ENCODE data around the gene NEO1.
"Not testable (repeated sequence)": the region's sequence is repeated elsewhere in the genome, so short reads cannot be mapped to it uniquely, and the experiment has no call there.

Gene NEO1

GRCh38 chr15:73293773-73294172 is 241.5 kb downstream of the NEO1 start:
- no peak for TF ChIP-seq CTCF (IDR thresholded peaks at IDR 0.05; ENCODE audit: control extremely low read depth, extremely low read depth, low read depth, missing control alignments)
- CTCF ChIA-PET: no interaction called here
- DNase-seq (ENCODE audit: extremely low spot score): no peak
- POLR2A ChIA-PET: no interaction called here

GRCh38 chr15:73295630-73296286 is 243.5 kb downstream of the NEO1 start:
- ChIA-PET CTCF (interaction anchor here (1.0 to 1.6 kb wide), 2 partner anchors 9 to 28 kb away, joined by 3 read pairs; no protein-coding TSS in a partner anchor), POLR2A (no interaction called here)
- DNase-seq (ENCODE audit: extremely low spot score): no peak
- no peak for TF ChIP-seq CTCF (IDR thresholded peaks at IDR 0.05; ENCODE audit: control extremely low read depth, extremely low read depth, low read depth, missing control alignments)

DNA sequence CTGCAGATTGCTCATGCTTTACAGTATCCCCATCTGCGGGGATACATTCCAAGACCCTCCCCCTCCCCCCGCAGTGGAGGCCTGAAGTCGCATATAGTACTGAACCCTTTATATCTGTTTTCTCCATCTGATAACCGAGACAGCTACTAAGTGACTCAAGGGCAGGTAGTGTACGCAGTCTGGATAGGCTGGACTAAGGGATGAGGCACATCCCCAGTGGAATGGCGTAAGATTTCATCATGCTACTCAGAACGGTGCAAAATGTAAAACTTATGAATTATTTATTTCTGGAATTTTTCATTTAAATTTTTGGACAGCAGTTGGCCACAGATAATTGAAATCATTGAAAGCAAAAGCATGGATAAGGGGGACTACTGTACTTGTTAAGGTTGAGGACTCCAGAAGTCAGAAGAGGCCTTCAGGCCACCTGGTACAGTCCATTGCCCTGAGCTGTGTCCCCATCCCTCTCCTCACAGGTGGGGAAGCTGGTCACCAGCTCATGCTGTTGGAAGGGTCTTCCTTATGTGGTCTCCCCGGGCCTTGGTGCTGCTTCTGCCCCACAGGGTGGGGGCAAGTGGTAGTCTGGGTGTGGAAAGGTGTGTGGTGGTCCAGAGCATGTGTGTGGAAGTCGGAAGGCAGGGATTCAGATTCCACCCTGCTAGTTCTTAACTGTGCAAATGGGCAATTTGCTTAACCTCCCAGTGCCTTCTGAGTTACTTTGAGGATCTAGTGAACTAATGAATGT is 244.5 kb downstream of the NEO1 start:
- POLR2A ChIA-PET: no interaction called here
- CTCF ChIA-PET: interaction anchor here (1.2 to 1.6 kb wide), 2 partner anchors 10 to 14 kb away, joined by 4 read pairs; no protein-coding TSS in a partner anchor
- no peak for TF ChIP-seq CTCF (IDR thresholded peaks at IDR 0.05; ENCODE audit: control extremely low read depth, extremely low read depth, low read depth, missing control alignments)
- DNase-seq (ENCODE audit: extremely low spot score): no peak

- POLR2A ChIA-PET: no interaction called here
- TF ChIP-seq CTCF (IDR thresholded peaks at IDR 0.05; ENCODE audit: control extremely low read depth, extremely low read depth, low read depth, missing control alignments): no peak
- DNase-seq (ENCODE audit: extremely low spot score): no peak
- CTCF ChIA-PET: interaction anchor here (1.5 to 1.6 kb wide), 3 partner anchors 16 to 57 kb away, joined by 3 to 6 read pairs (median 4); no protein-coding TSS in a partner anchor
Observed at GRCh38 chr15:73298522-73299245, 246.4 kb downstream of the NEO1 start.

- POLR2A ChIA-PET: not testable (repeated sequence)
- CTCF ChIA-PET: interaction anchor here (1.3 kb wide), 1 partner anchor 35 kb away, joined by 3 read pairs; no protein-coding TSS in a partner anchor
Observed at GRCh38 chr15:73300286-73300685, 248.0 kb downstream of the NEO1 start.

GRCh38 chr15:73303636-73304035 is 251.4 kb downstream of the NEO1 start:
- DNase-seq (ENCODE audit: extremely low spot score): no peak
- ChIA-PET CTCF (interaction anchor here (1.4 kb wide), 1 partner anchor 60 kb away, joined by 3 read pairs; no protein-coding TSS in a partner anchor), POLR2A (no interaction called here)
- TF ChIP-seq CTCF (IDR thresholded peaks at IDR 0.05; ENCODE audit: control extremely low read depth, extremely low read depth, low read depth, missing control alignments): no peak

More at GRCh38 chr15:73300286-73300685, 248.0 kb downstream of the NEO1 start:
- DNase-seq (ENCODE audit: extremely low spot score): not testable (repeated sequence)
